Progenitor cell of endocrine pancreas (in vitro differentiated cells): ENCODE results near the gene BUB1B. TPM values are rescaled to one million over a fixed set of nuclear protein-coding genes. Genes with fewer than 3 reads are reported as not detected.

ENCODE experiments used
- DNase-seq: peaks from one replicate; pipeline ENCODE4 v3.0.0; 2021; ENCODE audit warnings: low spot score; ENCODE audit not compliant: unreplicated experiment
- H3K27ac Mint-ChIP-seq: 2 replicates; pipeline ENCODE4 v1.8.0; 2021; ENCODE audit warnings: mild to moderate bottlenecking, moderate library complexity, mixed read lengths
- H3K27me3 Mint-ChIP-seq: 2 replicates; pipeline ENCODE4 v1.8.0; 2021; ENCODE audit warnings: mixed read lengths
- H3K36me3 Mint-ChIP-seq: 2 replicates; pipeline ENCODE4 v1.8.0; 2022; ENCODE audit warnings: mixed read lengths; ENCODE audit not compliant: insufficient read depth
- H3K4me1 Mint-ChIP-seq: 2 replicates; pipeline ENCODE4 v1.8.0; 2021; ENCODE audit warnings: low read depth, mixed read lengths
- H3K4me3 Mint-ChIP-seq: 2 replicates; pipeline ENCODE4 v1.8.0; 2021; ENCODE audit warnings: low read depth, mild to moderate bottlenecking, moderate library complexity, mixed read lengths
- H3K9me3 Mint-ChIP-seq: 2 replicates; pipeline ENCODE4 v1.8.0; 2021; ENCODE audit warnings: low read depth, mixed read lengths
- CTCF ChIP-seq: fragments of 200-600 bp; sonication (generic); IDR thresholded peaks from one replicate; pipeline ENCODE4 v1.5.0; 2021; ENCODE audit warnings: antibody characterized with exemption, mild to moderate bottlenecking; ENCODE audit not compliant: unreplicated experiment
- total RNA-seq: library from RNA; stranded (reverse); gene quantifications from 2 replicates; pipeline ENCODE4 v1.2.1, GENCODE V29; 2021

The BUB1B gene
- total RNA-seq, 1 donor from 2014 or later, result 42.6 TPM

GRCh38 chr15:40125950-40126349, 34.9 kb upstream of the BUB1B start:
- no peaks in the 10 kb centered on the region for H3K36me3 Mint-ChIP-seq
- peaks cover 8% of the 10 kb centered on the region for H3K4me1 Mint-ChIP-seq
- H3K27ac Mint-ChIP-seq, result no peak overlapping the region
- no peak for TF ChIP-seq CTCF
- H3K4me3 Mint-ChIP-seq, result no peak overlapping the region
- H3K9me3 Mint-ChIP-seq, result no peaks in the 10 kb centered on the region
- no peak for DNase-seq
- peaks cover 23% of the 10 kb centered on the region for H3K27me3 Mint-ChIP-seq

- peaks cover 8% of the 10 kb centered on the region for H3K4me1 Mint-ChIP-seq
- no peaks in the 10 kb centered on the region for H3K36me3 Mint-ChIP-seq
- H3K27me3 Mint-ChIP-seq, result peaks cover 23% of the 10 kb centered on the region
- H3K4me3 Mint-ChIP-seq, result no peak overlapping the region
- no peaks in the 10 kb centered on the region for H3K9me3 Mint-ChIP-seq
- TF ChIP-seq CTCF, result no peak
- H3K27ac Mint-ChIP-seq, result no peak overlapping the region
- DNase-seq, result no peak
Measured at GRCh38 chr15:40128766-40129660, 31.9 kb upstream of the BUB1B start.

- no peak for TF ChIP-seq CTCF
- Mint-ChIP-seq H3K4me3 (no peak overlapping the region), H3K27ac (no peak overlapping the region), H3K9me3 (no peaks in the 10 kb centered on the region), H3K36me3 (no peaks in the 10 kb centered on the region), H3K4me1 (peaks cover 3% of the 10 kb centered on the region), H3K27me3 (peaks cover 23% of the 10 kb centered on the region)
- DNase-seq, result no peak
Measured at GRCh38 chr15:40130118-40130517, 30.8 kb upstream of the BUB1B start.

- no peaks in the 10 kb centered on the region for H3K36me3 Mint-ChIP-seq
- no peaks in the 10 kb centered on the region for H3K4me1 Mint-ChIP-seq
- H3K27ac Mint-ChIP-seq, result no peak overlapping the region
- H3K4me3 Mint-ChIP-seq, result no peak overlapping the region
- no peak for TF ChIP-seq CTCF
- H3K27me3 Mint-ChIP-seq, result peaks cover 23% of the 10 kb centered on the region
- DNase-seq, result no peak
- no peaks in the 10 kb centered on the region for H3K9me3 Mint-ChIP-seq
Measured at GRCh38 chr15:40130799-40131502, 29.9 kb upstream of the BUB1B start.

GRCh38 chr15:40133544-40133943, 27.3 kb upstream of the BUB1B start:
- Mint-ChIP-seq H3K4me1 (peaks cover 4% of the 10 kb centered on the region), H3K36me3 (no peaks in the 10 kb centered on the region), H3K27me3 (peaks cover 13% of the 10 kb centered on the region), H3K4me3 (no peak overlapping the region), H3K27ac (no peak overlapping the region), H3K9me3 (no peaks in the 10 kb centered on the region)
- no peak for DNase-seq
- TF ChIP-seq CTCF, result no peak
